GM12874 (cell line): ENCODE measurements around the gene FTO.

ENCODE experiments used
- TF ChIP-seq, protein P1 (sequence below): IDR thresholded peaks from 2 replicates; pipeline ENCODE4 v1.5.1; 2011; ENCODE audit warnings: low read depth, mild to moderate bottlenecking, control low read depth, low read length, moderate library complexity; ENCODE audit not compliant: insufficient read depth

FTO gene

DNA sequence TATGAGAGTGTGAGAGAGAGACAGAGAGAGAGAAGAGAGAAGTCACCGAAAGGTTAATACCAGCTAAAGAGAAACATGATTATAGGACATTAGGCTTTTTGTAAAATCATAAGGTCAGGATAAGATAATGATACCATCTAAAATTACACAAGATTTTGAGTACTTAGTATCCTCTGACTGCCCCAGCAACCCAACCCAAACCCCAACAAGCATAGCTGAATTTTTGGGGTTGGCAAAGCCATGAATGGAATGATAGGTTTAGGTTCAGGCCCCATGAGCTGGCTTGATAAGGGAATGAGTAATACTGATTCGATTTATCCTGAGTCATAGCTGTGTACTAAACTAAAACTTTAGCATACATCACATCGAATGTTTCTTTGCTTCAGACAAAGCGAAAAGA, 323.1 kb downstream of the FTO start:
- TF ChIP-seq, protein P1, sequence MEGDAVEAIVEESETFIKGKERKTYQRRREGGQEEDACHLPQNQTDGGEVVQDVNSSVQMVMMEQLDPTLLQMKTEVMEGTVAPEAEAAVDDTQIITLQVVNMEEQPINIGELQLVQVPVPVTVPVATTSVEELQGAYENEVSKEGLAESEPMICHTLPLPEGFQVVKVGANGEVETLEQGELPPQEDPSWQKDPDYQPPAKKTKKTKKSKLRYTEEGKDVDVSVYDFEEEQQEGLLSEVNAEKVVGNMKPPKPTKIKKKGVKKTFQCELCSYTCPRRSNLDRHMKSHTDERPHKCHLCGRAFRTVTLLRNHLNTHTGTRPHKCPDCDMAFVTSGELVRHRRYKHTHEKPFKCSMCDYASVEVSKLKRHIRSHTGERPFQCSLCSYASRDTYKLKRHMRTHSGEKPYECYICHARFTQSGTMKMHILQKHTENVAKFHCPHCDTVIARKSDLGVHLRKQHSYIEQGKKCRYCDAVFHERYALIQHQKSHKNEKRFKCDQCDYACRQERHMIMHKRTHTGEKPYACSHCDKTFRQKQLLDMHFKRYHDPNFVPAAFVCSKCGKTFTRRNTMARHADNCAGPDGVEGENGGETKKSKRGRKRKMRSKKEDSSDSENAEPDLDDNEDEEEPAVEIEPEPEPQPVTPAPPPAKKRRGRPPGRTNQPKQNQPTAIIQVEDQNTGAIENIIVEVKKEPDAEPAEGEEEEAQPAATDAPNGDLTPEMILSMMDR, result no peak

DNA sequence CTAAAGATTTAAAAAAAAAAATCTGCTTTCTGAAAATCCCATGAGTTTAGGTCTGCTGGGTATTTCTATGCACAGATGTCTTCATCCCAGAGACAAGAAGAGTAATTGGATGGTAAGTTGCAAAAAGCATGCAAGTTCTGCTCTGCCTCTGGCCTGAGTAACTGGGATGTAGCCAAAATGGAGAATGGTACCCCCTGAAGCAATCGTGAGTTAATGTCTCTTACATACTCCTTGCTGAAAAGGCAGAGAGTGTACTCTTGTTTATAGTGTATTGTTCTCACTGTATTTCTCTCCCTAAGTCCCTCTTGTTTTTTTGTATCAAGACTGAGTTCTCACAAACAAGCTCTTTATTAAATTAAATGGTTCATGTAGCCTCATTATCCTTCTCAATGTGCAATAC, 323.6 kb downstream of the FTO start:
- TF ChIP-seq, protein P1, result no peak

DNA sequence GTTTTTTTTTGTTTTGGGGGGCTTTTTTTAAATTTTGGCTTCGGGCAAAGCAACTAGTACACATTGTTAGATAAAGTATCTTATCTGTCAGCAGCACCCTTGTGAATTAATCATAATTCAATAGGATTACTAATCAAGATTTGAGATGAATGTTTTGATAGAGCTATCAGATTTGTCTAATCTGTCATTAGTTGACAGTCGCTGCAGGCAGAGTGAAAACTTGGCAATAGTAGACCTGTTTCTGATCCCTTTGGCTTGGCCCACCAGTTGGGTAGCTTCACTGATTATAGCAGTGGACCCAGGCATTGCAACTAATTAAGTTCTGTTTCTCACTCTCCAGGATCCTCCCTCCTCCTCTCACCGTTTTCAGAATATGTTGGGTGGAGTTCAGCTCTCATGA, 324.0 kb downstream of the FTO start:
- TF ChIP-seq, protein P1, result no peak

DNA sequence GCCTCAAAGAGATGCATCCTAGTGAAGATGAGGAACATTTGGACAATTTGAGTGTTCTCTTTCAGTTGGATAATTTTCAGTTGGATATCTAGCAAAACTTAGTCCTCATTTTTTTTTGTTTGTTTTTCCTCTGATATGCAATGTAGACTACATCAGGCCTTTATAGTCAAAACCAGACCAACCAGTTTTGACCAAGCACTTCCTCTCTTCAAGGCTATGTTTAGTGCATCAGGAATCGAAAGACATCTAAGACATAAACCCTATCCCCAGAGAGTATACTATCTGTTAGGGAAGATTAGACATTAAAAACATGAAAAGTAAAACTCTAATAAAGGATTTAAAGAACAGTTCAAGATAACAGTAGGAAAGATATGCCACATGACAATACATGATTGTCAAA, 326.5 kb downstream of the FTO start:
- TF ChIP-seq, protein P1, result no peak

DNA sequence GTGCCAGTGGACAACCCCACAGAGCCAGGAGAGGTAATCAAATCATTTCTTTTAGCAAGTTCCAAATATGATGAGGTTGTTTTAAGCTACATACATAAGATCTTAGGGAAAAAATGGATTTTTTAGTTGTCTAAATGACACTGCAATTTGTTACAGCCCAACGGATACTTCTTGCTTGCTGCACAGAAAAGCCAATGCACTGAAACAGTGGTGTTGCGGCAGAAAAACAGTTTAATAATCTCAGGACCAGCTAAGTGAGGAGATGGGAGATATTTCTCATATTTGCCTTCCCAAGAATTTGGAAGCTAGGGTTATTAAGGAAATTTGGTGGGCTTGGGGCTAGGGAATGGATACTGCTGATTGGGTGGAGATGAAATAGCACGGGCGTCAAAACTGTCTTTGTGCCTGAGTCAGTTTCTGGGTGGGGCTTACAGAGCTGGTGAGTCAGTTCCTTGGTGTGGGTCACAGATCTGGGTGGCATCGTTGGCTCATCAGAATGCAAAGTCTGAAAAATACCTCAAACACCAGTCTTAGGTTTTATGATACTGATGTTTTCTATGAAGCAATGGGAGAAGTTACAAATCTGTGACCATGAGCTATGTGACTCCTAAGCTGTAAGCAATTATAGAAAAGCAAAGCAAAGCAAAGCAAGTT, 327.3 kb downstream of the FTO start:
- TF ChIP-seq, protein P1, result no peak

DNA sequence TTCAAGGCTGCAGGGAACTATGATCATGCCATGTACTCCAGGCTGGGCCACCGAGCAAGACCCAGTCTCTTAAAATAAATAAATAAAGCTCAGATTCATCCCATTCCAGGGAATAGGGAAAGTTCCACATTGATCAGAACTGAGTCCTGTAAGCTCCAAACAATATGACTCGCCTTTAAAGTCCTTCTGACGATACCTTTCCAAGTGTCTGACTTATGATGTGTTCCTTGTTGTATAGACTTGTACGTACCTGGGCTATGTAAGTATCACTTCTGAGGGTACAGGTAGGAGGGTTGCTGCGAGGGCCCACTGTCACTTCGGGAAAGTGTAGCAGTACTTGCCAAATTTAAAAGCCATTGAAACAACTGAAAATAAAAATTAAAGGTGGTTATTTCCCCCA, 329.8 kb downstream of the FTO start:
- TF ChIP-seq, protein P1, result no peak

DNA sequence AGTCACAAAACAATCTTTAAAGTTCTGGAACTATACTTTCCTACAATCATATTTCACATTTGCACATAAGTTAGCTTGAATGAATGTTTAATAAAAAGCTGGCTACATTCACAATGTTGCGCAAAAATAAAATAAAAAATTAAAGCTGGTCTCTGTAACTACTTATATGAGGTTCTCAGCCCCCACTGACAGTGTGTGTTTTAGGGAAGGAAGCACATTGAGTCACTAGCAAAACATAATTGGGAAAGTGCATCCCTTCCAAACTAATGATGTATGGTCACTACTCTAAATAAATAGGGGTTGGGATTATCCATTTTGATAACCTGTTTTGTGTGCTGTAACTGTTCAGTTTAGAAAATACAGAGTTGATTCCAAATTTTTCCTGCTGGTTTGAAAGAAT, 330.7 kb downstream of the FTO start:
- TF ChIP-seq, protein P1, result no peak
